ENCODE data around the gene NEUROG1.

The NEUROG1 gene

GRCh38 chr5:135567661-135568060, 31.9 kb upstream of the NEUROG1 start:
- no peak overlapping the region for H3K27ac Mint-ChIP-seq

GRCh38 chr5:135566422-135567400, 30.9 kb upstream of the NEUROG1 start:
- no peaks in the 10 kb centered on the region for H3K27me3 Mint-ChIP-seq
- H3K4me1 Mint-ChIP-seq = peaks cover 4% of the 10 kb centered on the region
- H3K36me3 Mint-ChIP-seq = no peaks in the 10 kb centered on the region
- no peaks in the 10 kb centered on the region for H3K9me3 Mint-ChIP-seq
- H3K4me3 Mint-ChIP-seq = no peak overlapping the region
- no peak overlapping the region for H3K27ac Mint-ChIP-seq

More at GRCh38 chr5:135567661-135568060, 31.9 kb upstream of the NEUROG1 start:
- Mint-ChIP-seq H3K27me3 (no peaks in the 10 kb centered on the region), H3K36me3 (no peaks in the 10 kb centered on the region), H3K4me1 (peaks cover 4% of the 10 kb centered on the region), H3K4me3 (no peak overlapping the region), H3K9me3 (no peaks in the 10 kb centered on the region)

- Mint-ChIP-seq H3K4me3 (no peak overlapping the region), H3K9me3 (no peaks in the 10 kb centered on the region), H3K36me3 (no peaks in the 10 kb centered on the region), H3K27me3 (no peaks in the 10 kb centered on the region), H3K4me1 (peaks cover 5% of the 10 kb centered on the region), H3K27ac (no peak overlapping the region)
Observed at GRCh38 chr5:135565725-135566421, 30.1 kb upstream of the NEUROG1 start.

- H3K36me3 Mint-ChIP-seq = no peaks in the 10 kb centered on the region
- no peak overlapping the region for H3K4me3 Mint-ChIP-seq
- peaks cover 10% of the 10 kb centered on the region for H3K4me1 Mint-ChIP-seq
- no peak overlapping the region for H3K27ac Mint-ChIP-seq
- no peaks in the 10 kb centered on the region for H3K9me3 Mint-ChIP-seq
- peaks cover under 1% of the 10 kb centered on the region for H3K27me3 Mint-ChIP-seq
Observed at GRCh38 chr5:135565266-135565665, 29.5 kb upstream of the NEUROG1 start.

GRCh38 chr5:135564331-135564730, 28.6 kb upstream of the NEUROG1 start:
- Mint-ChIP-seq H3K4me3 (no peak overlapping the region), H3K36me3 (no peaks in the 10 kb centered on the region), H3K27ac (no peak overlapping the region), H3K4me1 (peaks cover 10% of the 10 kb centered on the region), H3K27me3 (peaks cover 5% of the 10 kb centered on the region), H3K9me3 (no peaks in the 10 kb centered on the region)

- Mint-ChIP-seq H3K36me3 (no peaks in the 10 kb centered on the region), H3K4me3 (no peak overlapping the region), H3K4me1 (peaks cover 9% of the 10 kb centered on the region)
Observed at GRCh38 chr5:135561266-135561665, 25.5 kb upstream of the NEUROG1 start.

GRCh38 chr5:135560858-135561257, 25.1 kb upstream of the NEUROG1 start:
- Mint-ChIP-seq H3K36me3 (no peaks in the 10 kb centered on the region), H3K27ac (no peak overlapping the region), H3K27me3 (peaks cover 13% of the 10 kb centered on the region), H3K9me3 (no peaks in the 10 kb centered on the region), H3K4me3 (no peak overlapping the region), H3K4me1 (peaks cover 6% of the 10 kb centered on the region)

More at GRCh38 chr5:135561266-135561665, 25.5 kb upstream of the NEUROG1 start:
- Mint-ChIP-seq H3K27ac (no peak overlapping the region), H3K9me3 (no peaks in the 10 kb centered on the region), H3K27me3 (peaks cover 13% of the 10 kb centered on the region)

GRCh38 chr5:135559354-135559753, 23.6 kb upstream of the NEUROG1 start:
- Mint-ChIP-seq H3K27ac (no peak overlapping the region), H3K4me3 (no peak overlapping the region), H3K4me1 (peaks cover 6% of the 10 kb centered on the region), H3K36me3 (no peaks in the 10 kb centered on the region), H3K9me3 (no peaks in the 10 kb centered on the region), H3K27me3 (peaks cover 17% of the 10 kb centered on the region)

GRCh38 chr5:135557076-135557838, 21.5 kb upstream of the NEUROG1 start:
- H3K4me1 Mint-ChIP-seq = peaks cover 6% of the 10 kb centered on the region
- H3K27ac Mint-ChIP-seq = no peak overlapping the region
- peaks cover 20% of the 10 kb centered on the region for H3K27me3 Mint-ChIP-seq
- H3K9me3 Mint-ChIP-seq = no peaks in the 10 kb centered on the region
- H3K36me3 Mint-ChIP-seq = no peaks in the 10 kb centered on the region
- no peak overlapping the region for H3K4me3 Mint-ChIP-seq

- no peak overlapping the region for H3K4me3 Mint-ChIP-seq
- peaks cover 6% of the 10 kb centered on the region for H3K4me1 Mint-ChIP-seq
- H3K36me3 Mint-ChIP-seq = no peaks in the 10 kb centered on the region
- no peak overlapping the region for H3K27ac Mint-ChIP-seq
- H3K9me3 Mint-ChIP-seq = no peaks in the 10 kb centered on the region
- peaks cover 25% of the 10 kb centered on the region for H3K27me3 Mint-ChIP-seq
Observed at GRCh38 chr5:135556620-135557019, 20.9 kb upstream of the NEUROG1 start.

- Mint-ChIP-seq H3K27me3 (peaks cover 29% of the 10 kb centered on the region), H3K27ac (no peak overlapping the region), H3K4me3 (no peak overlapping the region), H3K36me3 (no peaks in the 10 kb centered on the region), H3K4me1 (peaks cover under 1% of the 10 kb centered on the region), H3K9me3 (no peaks in the 10 kb centered on the region)
Observed at GRCh38 chr5:135555530-135555929, 19.8 kb upstream of the NEUROG1 start.

GRCh38 chr5:135553688-135554462, 18.1 kb upstream of the NEUROG1 start:
- H3K4me3 Mint-ChIP-seq = no peak overlapping the region
- no peak overlapping the region for H3K27ac Mint-ChIP-seq
- no peaks in the 10 kb centered on the region for H3K36me3 Mint-ChIP-seq
- H3K27me3 Mint-ChIP-seq = peaks cover 33% of the 10 kb centered on the region
- no peaks in the 10 kb centered on the region for H3K4me1 Mint-ChIP-seq
- H3K9me3 Mint-ChIP-seq = no peaks in the 10 kb centered on the region

- H3K4me1 Mint-ChIP-seq = no peaks in the 10 kb centered on the region
- no peak overlapping the region for H3K4me3 Mint-ChIP-seq
- no peaks in the 10 kb centered on the region for H3K9me3 Mint-ChIP-seq
- H3K27me3 Mint-ChIP-seq = peaks cover 34% of the 10 kb centered on the region
- no peak overlapping the region for H3K27ac Mint-ChIP-seq
- H3K36me3 Mint-ChIP-seq = no peaks in the 10 kb centered on the region
Observed at GRCh38 chr5:135551593-135552447, 16.1 kb upstream of the NEUROG1 start.

GRCh38 chr5:135549413-135549812, 13.6 kb upstream of the NEUROG1 start:
- no peak overlapping the region for H3K4me3 Mint-ChIP-seq
- peaks cover under 1% of the 10 kb centered on the region for H3K4me1 Mint-ChIP-seq
- no peaks in the 10 kb centered on the region for H3K36me3 Mint-ChIP-seq
- H3K27ac Mint-ChIP-seq = no peak overlapping the region
- H3K9me3 Mint-ChIP-seq = no peaks in the 10 kb centered on the region
- H3K27me3 Mint-ChIP-seq = peaks cover 48% of the 10 kb centered on the region
